ENCODE data around the gene PKN1. TPM values are rescaled to one million over a fixed set of nuclear protein-coding genes. Genes with fewer than 3 reads are reported as not detected.

Gene PKN1
- polyA plus RNA-seq, 3 donors: 35.8 to 99.0 (median 66.4) TPM

DNA sequence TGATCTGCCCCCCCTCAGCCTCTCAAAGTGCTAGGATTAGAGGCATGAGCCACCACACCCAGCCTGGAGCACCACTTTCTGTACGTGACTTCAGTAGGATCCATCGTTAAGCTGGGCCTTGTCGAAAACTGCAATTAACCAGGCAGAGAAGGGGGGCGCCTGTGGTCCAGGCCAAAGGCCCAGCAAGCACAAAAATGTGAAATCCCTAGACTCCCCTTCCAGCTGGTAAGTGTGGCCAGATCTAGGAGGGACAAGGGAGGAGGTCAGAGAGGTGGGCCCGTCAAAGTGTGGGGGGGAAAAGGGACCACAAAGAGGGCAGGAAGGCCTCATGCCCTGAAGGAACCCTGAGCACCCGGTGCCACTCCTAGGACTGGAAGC, 27.7 kb upstream of the PKN1 start:
- H3K27ac ChIP-seq (ENCODE audit: low read depth, low read length): no peak overlapping the region
- 82 to 88% (median 84%) methylated on average over 5 to 6 of the region's 6 CpGs for WGBS, 3 donors

DNA sequence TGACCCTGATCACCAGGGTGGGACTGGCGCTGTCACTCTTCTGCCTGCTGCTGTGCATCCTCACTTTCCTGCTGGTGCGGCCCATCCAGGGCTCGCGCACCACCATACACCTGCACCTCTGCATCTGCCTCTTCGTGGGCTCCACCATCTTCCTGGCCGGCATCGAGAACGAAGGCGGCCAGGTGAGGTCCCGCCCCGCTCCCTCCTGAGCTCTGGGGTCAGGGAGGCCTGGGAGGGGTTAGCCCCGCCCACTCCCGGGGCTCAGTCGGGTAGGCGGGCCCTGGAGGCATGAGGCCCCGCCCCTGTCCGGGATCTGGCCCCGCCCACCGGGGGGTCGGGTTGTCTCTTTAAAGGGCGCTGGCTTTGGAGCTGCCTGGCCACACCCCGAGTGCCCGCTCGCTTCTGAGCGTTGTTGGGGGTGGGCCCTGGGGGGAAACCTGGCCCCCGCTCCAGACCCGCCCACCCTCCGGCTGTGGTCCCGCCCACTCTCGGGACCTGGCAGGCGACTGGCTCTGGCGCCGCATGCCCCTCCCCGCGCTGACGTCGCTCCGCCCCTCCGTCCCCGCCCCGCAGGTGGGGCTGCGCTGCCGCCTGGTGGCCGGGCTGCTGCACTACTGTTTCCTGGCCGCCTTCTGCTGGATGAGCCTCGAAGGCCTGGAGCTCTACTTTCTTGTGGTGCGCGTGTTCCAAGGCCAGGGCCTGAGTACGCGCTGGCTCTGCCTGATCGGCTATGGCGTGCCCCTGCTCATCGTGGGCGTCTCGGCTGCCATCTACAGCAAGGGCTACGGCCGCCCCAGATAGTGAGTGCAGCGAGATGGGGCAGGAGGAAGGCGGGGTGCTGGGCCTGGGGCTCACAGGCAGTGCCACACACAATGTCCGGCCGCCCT, 27.1 kb upstream of the PKN1 start:
- WGBS, 3 donors: 18 to 35% (median 34%) methylated on average over 52 to 61 of the region's 61 CpGs
- H3K27ac ChIP-seq (ENCODE audit: low read depth, low read length): no peak overlapping the region

DNA sequence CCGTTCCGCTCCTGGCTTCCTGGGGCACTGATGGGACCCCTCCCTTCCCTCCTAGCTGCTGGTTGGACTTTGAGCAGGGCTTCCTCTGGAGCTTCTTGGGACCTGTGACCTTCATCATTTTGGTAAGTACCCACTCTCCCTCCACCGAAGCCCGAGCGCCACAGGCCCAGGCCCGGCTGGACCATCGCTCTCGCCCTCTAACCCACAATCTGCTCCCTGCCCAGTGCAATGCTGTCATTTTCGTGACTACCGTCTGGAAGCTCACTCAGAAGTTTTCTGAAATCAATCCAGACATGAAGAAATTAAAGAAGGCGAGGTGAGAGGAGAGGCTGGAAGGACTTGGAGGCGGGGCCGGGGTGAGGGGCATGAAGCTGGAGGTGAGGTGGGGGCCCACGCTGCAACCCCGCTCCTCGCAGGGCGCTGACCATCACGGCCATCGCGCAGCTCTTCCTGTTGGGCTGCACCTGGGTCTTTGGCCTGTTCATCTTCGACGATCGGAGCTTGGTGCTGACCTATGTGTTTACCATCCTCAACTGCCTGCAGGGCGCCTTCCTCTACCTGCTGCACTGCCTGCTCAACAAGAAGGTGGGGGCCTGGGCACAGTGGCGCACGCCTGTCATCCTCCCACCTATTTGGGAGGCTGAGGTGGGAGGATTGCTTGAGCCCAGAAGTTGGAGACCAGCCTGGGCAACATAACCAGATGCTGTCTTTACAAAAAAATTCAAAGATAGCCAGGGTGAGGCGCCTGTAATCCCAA, 26.3 kb upstream of the PKN1 start:
- 88 to 93% (median 88%) methylated on average over 27 of the region's 27 CpGs for WGBS, 3 donors
- no peak overlapping the region for H3K27ac ChIP-seq (ENCODE audit: low read depth, low read length)

DNA sequence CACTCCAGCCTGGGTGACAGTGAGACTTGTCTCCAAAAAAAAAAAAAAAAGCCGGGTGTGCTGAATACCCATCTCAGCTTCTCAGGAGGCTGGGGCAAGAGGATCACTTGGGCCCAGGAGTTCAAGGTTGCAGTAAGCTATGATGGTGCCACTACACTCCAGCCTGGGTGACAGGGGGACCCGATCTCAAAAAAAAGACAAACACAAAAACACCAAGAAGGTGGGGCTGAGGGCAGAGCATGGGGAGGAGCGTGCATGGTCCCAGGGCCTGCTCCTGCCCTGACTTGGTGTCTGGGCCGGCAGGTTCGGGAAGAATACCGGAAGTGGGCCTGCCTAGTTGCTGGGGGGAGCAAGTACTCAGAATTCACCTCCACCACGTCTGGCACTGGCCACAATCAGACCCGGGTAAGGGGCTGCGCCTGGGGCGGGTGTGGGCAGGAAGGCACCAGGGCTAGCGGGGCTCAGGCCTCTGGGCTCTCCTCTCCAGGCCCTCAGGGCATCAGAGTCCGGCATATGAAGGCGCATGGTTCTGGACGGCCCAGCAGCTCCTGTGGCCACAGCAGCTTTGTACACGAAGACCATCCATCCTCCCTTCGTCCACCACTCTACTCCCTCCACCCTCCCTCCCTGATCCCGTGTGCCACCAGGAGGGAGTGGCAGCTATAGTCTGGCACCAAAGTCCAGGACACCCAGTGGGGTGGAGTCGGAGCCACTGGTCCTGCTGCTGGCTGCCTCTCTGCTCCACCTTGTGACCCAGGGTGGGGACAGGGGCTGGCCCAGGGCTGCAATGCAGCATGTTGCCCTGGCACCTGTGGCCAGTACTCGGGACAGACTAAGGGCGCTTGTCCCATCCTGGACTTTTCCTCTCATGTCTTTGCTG, 25.3 kb upstream of the PKN1 start:
- H3K27ac ChIP-seq (ENCODE audit: low read depth, low read length): no peak overlapping the region
- 78 to 85% (median 80%) methylated on average over 20 of the region's 20 CpGs for WGBS, 3 donors

DNA sequence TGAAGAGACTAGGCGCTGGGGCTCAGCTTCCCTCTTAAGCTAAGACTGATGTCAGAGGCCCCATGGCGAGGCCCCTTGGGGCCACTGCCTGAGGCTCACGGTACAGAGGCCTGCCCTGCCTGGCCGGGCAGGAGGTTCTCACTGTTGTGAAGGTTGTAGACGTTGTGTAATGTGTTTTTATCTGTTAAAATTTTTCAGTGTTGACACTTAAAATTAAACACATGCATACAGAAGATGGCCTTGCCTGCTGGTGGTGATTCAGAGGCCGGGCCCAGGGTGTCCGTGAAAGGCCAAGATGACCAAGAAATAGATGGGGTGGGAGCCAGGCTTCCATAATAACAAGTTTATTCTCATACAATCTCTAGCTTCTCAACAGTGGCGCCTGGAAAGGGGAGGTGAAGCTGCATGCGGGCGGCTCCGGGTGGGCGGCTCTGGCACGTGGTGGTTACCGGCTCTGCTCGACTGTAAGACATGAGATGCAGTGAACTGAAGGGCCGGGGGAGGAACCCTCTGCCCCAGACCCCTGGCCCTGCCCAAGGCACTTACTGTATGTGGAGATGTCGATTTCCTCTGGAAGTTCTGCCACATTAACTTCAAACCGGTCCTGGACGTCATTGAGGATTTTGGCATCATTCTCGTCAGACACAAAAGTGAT, 24.5 kb upstream of the PKN1 start:
- WGBS, 3 donors: 79 to 88% (median 80%) methylated on average over 20 of the region's 20 CpGs
- H3K27ac ChIP-seq (ENCODE audit: low read depth, low read length): no peak overlapping the region

DNA sequence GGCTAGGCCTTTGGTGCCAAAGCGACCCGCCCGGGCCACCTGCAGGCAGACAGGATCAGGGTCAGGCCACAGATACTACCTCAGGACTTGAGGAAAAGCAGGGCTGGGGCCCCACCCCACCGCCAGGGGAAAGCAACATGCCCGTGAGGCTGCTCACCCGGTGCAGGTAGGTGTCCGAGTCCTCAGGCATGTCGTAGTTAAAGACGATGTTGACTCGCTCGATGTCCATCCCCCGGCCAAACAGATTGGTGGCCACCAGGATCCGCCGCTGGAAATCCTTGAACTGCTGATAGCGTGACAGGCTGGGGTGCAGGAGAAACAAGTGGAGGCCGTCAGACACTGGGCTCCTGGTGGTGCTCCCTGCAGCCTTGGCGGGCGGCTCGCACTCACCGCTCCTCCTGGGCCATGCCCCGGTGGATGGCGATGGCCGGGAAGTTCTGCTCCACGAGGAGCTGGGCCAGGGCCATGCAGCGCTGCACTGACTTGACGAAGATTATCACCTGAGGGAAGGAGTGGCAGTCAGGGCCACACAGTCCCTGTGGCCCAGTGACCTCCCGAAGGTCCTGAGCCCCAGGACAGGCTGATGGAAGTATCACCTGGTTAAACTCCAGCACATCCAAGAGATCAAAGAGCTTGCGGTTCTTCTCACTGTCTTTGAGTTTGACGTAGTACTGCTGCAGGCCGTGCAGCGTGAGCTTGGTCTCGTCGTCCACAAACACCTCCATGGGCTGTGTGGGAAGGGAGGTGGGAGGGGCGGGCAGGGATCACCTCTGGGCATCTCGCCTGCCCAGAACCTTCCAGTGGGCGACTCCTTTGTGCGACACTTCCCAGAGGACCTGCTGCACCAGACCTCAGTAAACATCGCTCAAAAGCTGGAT, 23.7 kb upstream of the PKN1 start:
- WGBS, 3 donors: 90 to 92% (median 90%) methylated on average over 38 of the region's 38 CpGs

DNA sequence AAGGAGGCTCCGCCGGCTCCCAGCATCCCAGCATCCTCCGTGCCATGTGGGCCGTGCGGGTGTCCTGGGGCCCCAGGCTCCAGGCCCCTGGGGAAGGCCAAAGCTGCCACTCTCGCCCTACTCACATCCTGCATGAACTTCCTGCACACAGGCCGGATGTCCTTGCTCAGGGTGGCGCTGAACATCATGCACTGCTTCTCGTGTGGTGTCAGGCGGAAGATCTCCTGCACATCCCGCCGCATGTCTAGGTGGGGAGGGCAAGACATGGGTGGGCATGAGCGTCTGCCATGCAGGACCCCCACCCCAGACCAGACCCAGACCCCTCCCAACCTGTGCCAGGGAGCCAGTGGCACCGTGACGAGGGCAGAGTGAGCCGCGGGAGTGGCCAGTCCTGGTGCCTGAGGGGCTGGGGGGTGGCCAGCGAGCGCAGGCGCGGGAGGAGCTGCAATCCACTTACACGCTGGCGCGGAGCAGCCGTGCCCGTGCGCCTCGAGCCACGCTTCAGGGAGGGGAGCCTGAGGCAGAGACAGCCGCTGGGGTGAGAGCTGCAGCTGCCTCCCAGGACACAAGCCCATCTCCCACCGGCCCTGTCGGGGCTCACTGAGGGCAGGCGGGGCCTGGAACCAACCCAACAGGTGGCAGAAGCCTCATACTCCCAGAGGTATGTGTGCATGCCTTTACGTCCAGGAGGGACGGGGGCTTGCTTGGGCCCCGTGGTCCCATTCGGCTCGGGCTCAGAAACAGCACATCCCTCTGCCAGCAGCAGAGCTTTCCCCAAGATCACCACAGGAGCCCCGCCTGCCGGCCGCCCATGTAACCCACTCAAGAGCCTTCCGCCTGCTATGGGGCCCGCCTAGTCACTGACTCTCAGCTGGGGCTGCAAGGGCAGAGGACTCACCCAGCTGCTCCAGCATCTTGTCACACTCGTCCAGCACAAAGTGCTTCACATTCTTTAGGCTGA, 22.7 kb upstream of the PKN1 start:
- 82 to 94% (median 88%) methylated on average over 41 to 44 of the region's 44 CpGs for WGBS, 3 donors
- no peak overlapping the region for H3K27ac ChIP-seq (ENCODE audit: low read depth, low read length)

More for the DNA sequence above, 23.7 kb upstream of the PKN1 start:
- no peak overlapping the region for H3K27ac ChIP-seq (ENCODE audit: low read depth, low read length)

DNA sequence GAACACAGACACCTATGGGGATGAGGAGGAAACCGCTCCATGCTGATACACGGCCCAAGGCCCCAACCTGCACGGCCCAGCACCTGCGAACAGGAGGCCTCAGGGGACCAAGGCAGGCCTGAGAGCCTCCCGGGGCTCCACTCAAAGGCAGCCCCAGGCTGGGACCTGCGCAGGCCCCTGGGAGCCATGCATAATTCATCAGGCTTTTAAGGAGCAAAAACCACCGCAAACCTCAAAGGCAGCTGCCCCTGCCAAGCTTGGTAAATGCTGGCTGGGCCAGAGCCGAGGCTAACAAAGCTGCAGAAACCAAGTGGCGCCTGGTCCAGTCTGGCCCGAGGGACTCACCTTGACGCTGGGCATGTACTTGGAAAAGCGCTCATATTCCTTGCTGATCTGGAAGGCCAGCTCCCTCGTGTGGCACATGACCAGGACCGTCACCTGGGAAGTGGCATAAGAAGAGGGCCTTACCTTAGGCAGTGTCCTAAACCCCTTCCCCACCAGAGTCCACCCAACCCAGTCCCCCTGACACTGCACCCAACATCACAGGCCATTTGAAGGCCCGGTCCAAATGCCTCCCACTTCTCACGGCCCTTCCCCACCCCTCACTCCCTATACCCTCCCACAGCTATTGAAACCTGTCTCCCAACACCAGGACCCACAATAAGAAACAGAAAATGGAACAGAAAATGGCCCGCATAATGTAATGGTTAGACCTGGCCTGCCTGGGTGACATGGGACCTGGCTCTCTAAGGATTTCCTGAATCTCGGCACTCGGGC, 21.8 kb upstream of the PKN1 start:
- WGBS, 3 donors: 86 to 91% (median 89%) methylated on average over 19 of the region's 19 CpGs
- no peak overlapping the region for H3K27ac ChIP-seq (ENCODE audit: low read depth, low read length)

DNA sequence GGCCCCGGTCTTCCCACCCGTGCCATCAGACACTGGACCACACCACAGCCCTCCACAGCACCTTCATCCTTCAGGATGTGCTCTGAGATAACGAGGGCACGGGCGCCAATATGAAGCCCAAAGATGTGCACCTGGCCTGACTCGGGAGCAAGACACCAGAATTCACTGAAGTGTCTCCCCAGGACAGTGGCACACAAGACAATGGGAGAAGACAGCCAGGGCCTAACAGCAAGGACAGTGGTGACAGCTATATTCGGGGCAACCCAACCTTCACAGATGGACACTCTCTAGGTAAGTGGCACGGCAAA, 21.2 kb upstream of the PKN1 start:
- H3K27ac ChIP-seq (ENCODE audit: low read depth, low read length): no peak overlapping the region
- 89 to 96% (median 91%) methylated on average over 8 of the region's 8 CpGs for WGBS, 3 donors

DNA sequence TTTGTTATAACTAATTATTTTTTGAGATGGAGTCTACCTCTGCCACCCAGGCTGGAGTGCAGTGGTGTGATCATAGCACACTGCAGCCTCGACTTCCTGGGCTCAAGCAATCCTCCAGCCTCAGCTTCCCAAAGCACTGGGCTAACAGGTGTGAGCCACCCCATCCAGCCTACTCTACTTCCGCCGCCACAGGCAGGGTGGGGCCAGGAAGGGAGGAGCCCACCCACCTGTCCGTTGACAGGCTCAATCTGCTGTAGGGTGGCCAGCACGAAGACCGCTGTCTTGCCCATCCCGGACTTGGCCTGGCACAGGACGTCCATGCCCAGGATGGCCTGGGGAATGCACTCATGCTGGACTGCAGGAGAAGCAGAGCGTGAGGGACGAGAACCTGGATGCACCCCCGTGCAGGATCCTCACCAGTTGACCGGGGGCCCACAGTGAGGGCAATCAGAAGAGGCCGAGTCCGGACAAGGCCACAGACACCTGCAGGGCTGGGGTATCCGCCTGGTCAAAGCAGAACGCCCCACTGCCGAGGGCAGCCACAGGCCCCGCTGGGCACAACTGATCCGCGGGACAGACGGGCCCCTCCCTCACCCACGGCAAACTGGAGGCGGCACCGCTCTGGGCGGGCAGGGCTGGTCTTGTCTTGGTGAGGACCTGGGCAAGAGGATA, 20.6 kb upstream of the PKN1 start:
- WGBS, 3 donors: 86 to 91% (median 90%) methylated on average over 25 of the region's 25 CpGs
- no peak overlapping the region for H3K27ac ChIP-seq (ENCODE audit: low read depth, low read length)

DNA sequence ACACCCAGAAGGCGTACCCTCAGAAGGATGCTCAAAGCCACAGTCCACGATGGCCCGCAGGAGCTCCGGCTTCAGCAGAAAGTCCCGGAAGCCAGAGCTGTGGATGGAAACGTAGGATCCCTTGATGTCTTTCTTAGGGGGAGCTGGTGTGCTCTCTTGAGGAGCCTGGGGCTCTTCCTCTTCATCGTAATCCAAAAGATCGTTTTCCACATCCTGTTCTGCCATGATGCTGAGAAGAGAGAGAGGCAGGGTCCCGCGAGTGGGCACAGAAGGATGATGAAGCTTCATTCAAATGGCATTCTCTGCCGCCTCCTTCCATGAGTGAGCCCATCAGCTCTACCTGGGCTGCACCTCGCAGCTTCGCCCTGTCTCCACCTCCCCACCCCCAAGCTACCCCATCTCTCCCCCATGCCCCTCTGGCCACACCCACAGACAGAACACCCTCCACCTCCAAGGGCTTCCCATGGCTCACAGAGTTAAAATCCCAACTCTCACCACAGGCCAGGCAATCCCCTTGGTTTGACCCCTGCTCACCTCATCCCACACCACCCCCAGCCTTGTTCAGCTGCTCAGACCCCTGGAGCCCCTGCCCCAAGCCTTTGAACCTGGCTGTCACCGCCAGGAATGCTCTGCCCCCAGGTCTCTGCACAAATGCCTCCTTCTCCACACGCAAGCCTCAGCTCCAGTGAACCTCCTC, 20.0 kb upstream of the PKN1 start:
- WGBS, 3 donors: 79 to 90% (median 81%) methylated on average over 12 to 15 of the region's 15 CpGs
- H3K27ac ChIP-seq (ENCODE audit: low read depth, low read length): no peak overlapping the region

DNA sequence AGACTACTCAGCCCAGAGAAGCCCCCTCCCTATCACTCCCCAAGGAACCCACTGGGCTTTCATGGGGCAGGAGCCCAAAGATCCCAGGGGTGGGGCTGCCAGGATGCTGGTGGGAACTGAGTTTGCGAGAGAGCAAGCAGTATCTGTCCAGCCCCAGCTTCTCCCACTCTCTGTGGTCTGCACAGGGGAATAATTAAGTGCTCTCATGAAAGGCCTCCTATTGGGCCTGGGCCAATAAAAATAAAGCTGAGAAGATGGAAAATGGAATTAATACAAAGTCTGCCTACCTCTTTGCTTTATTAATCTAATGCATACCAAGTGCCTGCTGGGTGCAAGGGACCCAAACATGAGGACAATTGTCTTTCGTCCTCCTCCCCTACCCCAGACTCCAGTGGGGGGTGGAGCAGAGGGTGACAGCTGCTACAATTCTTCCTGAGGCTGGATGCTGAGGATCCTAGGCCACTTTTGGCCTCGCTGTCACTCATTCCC, 19.4 kb upstream of the PKN1 start:
- no peak overlapping the region for H3K27ac ChIP-seq (ENCODE audit: low read depth, low read length)

DNA sequence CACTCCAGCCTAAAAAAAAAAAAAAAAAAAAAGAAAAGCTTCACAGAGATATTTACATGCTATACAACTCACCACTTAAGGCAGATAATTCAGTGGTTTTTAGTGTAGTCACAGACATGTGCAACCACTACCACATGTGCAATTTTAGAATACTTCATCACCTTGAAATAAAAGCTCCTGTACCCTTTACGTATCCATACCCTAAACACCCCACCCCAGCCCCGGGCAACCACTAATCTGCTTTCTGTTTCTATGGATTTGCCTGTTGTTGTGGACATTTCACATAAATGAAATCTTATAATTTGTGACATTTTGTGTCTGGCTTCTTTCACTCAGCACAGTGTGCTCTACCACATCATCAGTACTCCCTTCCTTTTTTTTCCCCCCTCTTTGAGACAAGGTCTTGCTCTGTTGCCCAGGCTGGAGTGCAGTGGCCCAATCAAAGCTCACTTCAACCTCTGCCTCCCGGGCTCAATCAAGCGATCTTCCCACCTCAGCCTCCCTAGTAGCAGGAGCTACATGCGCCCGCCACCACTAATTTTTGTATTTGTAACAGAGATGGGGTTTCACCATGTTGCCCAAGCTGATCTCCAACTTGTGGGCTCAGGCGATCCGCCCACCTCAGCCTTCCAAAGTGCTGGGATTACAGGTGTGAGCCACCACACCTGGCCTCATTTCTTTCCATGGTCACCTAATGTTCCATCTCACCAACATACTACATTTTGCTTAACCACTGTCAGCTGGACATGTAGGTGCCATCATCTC, 18.0 kb upstream of the PKN1 start:
- 92 to 96% (median 94%) methylated on average over 8 of the region's 8 CpGs for WGBS, 3 donors
- no peak overlapping the region for H3K27ac ChIP-seq (ENCODE audit: low read depth, low read length)

More for the DNA sequence above, 19.4 kb upstream of the PKN1 start:
- WGBS, 3 donors: 62 to 78% (median 62%) methylated on average over 3 of the region's 3 CpGs

DNA sequence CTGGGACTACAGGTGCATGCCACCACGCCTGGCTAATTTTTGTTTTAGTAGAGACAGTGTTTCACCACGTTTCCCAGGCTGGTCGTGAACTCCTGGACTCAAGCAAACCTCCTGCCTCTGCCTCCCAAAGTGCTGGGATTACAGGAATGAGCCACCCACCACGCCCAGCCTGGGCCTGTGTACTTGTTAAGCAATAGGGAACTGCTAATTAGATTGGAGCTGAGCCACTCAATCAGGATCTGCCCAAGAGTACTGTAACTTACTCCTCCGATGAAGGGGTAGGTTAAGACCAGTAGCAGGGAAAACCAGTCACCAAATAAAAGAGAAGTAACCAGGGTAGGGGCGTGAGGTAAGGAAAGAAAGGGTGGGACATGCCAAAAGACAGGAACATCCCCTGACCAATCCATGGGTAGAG, 16.3 kb upstream of the PKN1 start:
- WGBS, 3 donors: 46 to 72% (median 49%) methylated on average over 6 of the region's 6 CpGs
- no peak overlapping the region for H3K27ac ChIP-seq (ENCODE audit: low read depth, low read length)
